GM10248 (cell line): ENCODE data around the gene METTL16.
"Not testable (repeated sequence)": the region's sequence is repeated elsewhere in the genome, so short reads cannot be mapped to it uniquely, and the experiment has no call there.

Experiments used
- CTCF ChIA-PET: fragments of 300-600 bp; sonication (Branson Sonifier 250); formaldehyde crosslinking; extraction: SDS; loops from one replicate; lab custom pipeline; 2021; ENCODE audit warnings: antibody characterized with exemption; lab: Yijun Ruan, JAX
- POLR2A ChIA-PET: fragments of 350-650 bp; sonication (Branson Sonifier 250); formaldehyde crosslinking; extraction: SDS; loops from one replicate; lab custom pipeline; 2020; ENCODE audit warnings: antibody characterized with exemption; lab: Yijun Ruan, JAX
- DNase-seq: peaks from one replicate; pipeline ENCODE4 v3.0.0; 2012; ENCODE audit errors: extremely low spot score
- TF ChIP-seq, protein P1 (sequence below): IDR thresholded peaks from 2 replicates; pipeline ENCODE4 v1.5.1; 2012; ENCODE audit warnings: mild to moderate bottlenecking, low read depth; ENCODE audit errors: extremely low read depth, missing control alignments, control extremely low read depth

METTL16 gene

GRCh38 chr17:2449486-2449885, 62.2 kb downstream of the METTL16 start:
- ChIA-PET POLR2A (no interaction called here), CTCF (interaction anchor here (0.9 to 1.0 kb wide), 2 partner anchors 13 to 16 kb away, joined by 3 read pairs; no protein-coding TSS in a partner anchor)
- no peak for DNase-seq
- TF ChIP-seq, protein P1, sequence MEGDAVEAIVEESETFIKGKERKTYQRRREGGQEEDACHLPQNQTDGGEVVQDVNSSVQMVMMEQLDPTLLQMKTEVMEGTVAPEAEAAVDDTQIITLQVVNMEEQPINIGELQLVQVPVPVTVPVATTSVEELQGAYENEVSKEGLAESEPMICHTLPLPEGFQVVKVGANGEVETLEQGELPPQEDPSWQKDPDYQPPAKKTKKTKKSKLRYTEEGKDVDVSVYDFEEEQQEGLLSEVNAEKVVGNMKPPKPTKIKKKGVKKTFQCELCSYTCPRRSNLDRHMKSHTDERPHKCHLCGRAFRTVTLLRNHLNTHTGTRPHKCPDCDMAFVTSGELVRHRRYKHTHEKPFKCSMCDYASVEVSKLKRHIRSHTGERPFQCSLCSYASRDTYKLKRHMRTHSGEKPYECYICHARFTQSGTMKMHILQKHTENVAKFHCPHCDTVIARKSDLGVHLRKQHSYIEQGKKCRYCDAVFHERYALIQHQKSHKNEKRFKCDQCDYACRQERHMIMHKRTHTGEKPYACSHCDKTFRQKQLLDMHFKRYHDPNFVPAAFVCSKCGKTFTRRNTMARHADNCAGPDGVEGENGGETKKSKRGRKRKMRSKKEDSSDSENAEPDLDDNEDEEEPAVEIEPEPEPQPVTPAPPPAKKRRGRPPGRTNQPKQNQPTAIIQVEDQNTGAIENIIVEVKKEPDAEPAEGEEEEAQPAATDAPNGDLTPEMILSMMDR: no peak

- CTCF ChIA-PET, POLR2A ChIA-PET, DNase-seq: not testable (repeated sequence)
Observed at GRCh38 chr17:2447479-2447878, 64.2 kb downstream of the METTL16 start.

- ChIA-PET POLR2A (no interaction called here), CTCF (no interaction called here)
- DNase-seq: no peak
- TF ChIP-seq, protein P1: no peak
Observed at GRCh38 chr17:2445638-2446037, 66.0 kb downstream of the METTL16 start.

- TF ChIP-seq, protein P1: no peak
- no peak for DNase-seq
- ChIA-PET POLR2A (no interaction called here), CTCF (interaction anchor here (0.8 to 1.5 kb wide), 2 partner anchors 28 to 62 kb away, joined by 4 to 6 read pairs; no protein-coding TSS in a partner anchor)
Observed at GRCh38 chr17:2444382-2444781, 67.3 kb downstream of the METTL16 start.

DNA sequence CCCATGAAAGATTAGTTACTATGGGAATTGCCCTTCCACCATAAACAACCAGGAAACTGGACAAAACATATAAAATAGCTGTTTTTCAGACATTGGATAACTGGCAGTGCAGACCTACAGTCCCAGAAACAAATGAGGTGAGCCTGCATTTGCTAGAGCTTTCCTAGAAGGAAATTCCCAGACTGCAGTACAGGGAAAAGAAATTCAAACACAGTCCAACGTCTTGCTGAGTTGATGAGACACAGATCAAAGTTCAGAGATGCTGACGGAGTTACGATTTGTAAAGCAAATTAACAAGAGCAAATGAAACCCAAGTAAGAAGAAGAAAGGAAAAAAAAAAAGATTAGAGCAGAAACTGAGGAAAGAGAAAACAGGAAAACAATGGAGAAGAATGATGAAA, 69.5 kb downstream of the METTL16 start:
- POLR2A ChIA-PET: no interaction called here
- TF ChIP-seq, protein P1: no peak
- CTCF ChIA-PET: interaction anchor here (1.3 to 1.4 kb wide), 2 partner anchors 11 to 26 kb away, joined by 4 read pairs; no protein-coding TSS in a partner anchor
- DNase-seq: no peak

- POLR2A ChIA-PET: no interaction called here
- TF ChIP-seq, protein P1: no peak
- CTCF ChIA-PET: interaction anchor here (1.0 kb wide), 1 partner anchor 8 kb away, joined by 3 read pairs; no protein-coding TSS in a partner anchor
- DNase-seq: no peak
Observed at GRCh38 chr17:2440930-2441329, 70.8 kb downstream of the METTL16 start.

- POLR2A ChIA-PET, DNase-seq: not testable (repeated sequence)
- CTCF ChIA-PET: interaction anchor here (8.8 kb wide), 1 partner anchor 23 kb away, joined by 74 read pairs; no protein-coding TSS in a partner anchor
Observed at GRCh38 chr17:2439997-2440396, 71.7 kb downstream of the METTL16 start.
